ENCODE results near the gene PRPF19.

GRCh38 chr11:60952742-60953170, 46.4 kb upstream of the PRPF19 start:
- no peak for TF ChIP-seq CTCF (IDR thresholded peaks at IDR 0.05)
- no peak for TF ChIP-seq POLR2A (IDR thresholded peaks at IDR 0.05)
